ENCODE results near the gene EPHB1. TPM values are rescaled to one million over a fixed set of nuclear protein-coding genes. Genes with fewer than 3 reads are reported as not detected.
A peak's percentile ranks its signal among the peaks of the same experiment; 100 is the strongest.

The EPHB1 gene
- polyA plus RNA-seq, 1 donor = 3.7 TPM

DNA sequence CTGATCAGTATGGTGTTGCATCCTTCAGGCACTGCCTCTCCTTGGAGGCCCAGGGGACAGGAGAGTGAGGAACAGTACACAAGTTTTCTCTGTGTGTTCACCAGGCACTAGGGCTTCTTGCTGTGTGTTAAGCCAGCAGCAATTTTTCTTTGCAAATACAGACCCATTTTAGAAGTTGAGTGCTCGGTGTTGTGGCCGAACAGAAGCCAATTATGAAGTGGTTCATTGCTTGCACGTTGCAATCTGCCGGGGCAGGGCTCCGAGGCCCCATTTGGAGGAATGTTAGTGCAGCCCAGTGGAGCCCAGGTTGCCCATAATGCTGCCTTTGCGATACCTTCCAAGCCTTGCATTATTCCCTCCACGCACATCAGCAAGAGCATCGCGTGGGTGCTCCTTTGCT lies 51.0 kb downstream of the EPHB1 start:
- DNase-seq = no peak
- no peak overlapping the region for H3K27ac ChIP-seq (ENCODE audit: low read length)

DNA sequence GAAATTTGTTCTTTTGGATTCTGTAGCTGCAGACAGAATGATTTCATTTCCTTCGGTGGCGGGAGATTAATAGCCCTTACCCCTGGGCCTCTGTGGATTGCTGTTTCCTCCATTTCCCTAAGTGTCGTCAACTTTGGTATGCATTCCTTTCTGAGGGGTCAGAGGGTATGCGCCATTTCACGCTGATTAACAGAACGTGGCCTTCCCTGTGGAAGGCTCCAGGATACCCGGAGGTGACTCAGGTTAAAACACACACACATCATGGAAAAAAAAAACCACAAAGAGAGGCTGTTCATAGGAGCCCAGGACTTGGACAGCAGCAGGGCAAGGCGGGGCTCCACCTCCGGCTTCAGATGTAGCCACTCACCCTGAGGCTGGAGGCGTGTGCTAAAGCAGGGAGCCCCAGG lies 51.9 kb downstream of the EPHB1 start:
- WGBS (ENCODE audit: insufficient coverage, low lambda C conversion rate) = no CpG with 5 or more reads among the region's 10 CpGs
- DNase-seq = peak; percentile 25 to 59

More for the DNA sequence above, 51.0 kb downstream of the EPHB1 start:
- Histone ChIP-seq H3K36me3 (ENCODE audit: control insufficient read depth, insufficient read depth, low read length) (no peaks in the 10 kb centered on the region), H3K4me1 (ENCODE audit: control insufficient read depth, insufficient read depth, low read length) (no peaks in the 10 kb centered on the region), H3K9me3 (ENCODE audit: control insufficient read depth, low read depth, low read length) (no peaks in the 10 kb centered on the region), H3K4me3 (ENCODE audit: low read length) (no peak overlapping the region), H3K27me3 (ENCODE audit: control insufficient read depth, insufficient read depth, low read length) (no peaks in the 10 kb centered on the region)
- no CpG with 5 or more reads among the region's 9 CpGs for WGBS (ENCODE audit: insufficient coverage, low lambda C conversion rate)

DNA sequence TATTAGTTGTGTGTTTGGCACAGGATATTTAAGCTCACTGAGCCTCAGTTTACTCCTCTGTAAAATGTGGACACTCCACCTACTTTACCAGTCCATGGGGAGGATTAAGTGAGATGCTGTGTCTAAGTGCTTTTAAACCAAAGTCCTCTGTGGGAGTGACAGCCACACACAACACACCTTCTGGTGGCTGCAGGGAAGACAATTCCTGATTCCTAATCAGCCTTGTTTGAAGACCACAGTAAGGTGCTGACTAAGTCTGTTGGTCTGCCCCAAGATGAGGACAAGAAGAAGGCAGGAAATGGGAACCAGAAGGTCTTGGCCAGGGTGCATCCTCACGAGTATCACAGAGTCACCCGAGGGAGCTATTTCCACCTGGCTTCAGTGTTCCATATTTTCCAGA lies 52.3 kb downstream of the EPHB1 start:
- Histone ChIP-seq H3K27me3 (ENCODE audit: control insufficient read depth, insufficient read depth, low read length) (no peaks in the 10 kb centered on the region), H3K36me3 (ENCODE audit: control insufficient read depth, insufficient read depth, low read length) (no peaks in the 10 kb centered on the region), H3K9me3 (ENCODE audit: control insufficient read depth, low read depth, low read length) (no peaks in the 10 kb centered on the region), H3K4me1 (ENCODE audit: control insufficient read depth, insufficient read depth, low read length) (no peaks in the 10 kb centered on the region), H3K4me3 (ENCODE audit: low read length) (no peak overlapping the region), H3K27ac (ENCODE audit: low read length) (no peak overlapping the region)
- no peak for DNase-seq
- no CpG with 5 or more reads among the region's 2 CpGs for WGBS (ENCODE audit: insufficient coverage, low lambda C conversion rate)

More for the DNA sequence above, 51.9 kb downstream of the EPHB1 start:
- H3K4me1 ChIP-seq (ENCODE audit: control insufficient read depth, insufficient read depth, low read length) = no peaks in the 10 kb centered on the region
- H3K36me3 ChIP-seq (ENCODE audit: control insufficient read depth, insufficient read depth, low read length) = no peaks in the 10 kb centered on the region
- H3K9me3 ChIP-seq (ENCODE audit: control insufficient read depth, low read depth, low read length) = no peaks in the 10 kb centered on the region
- no peak overlapping the region for H3K27ac ChIP-seq (ENCODE audit: low read length)
- no peak overlapping the region for H3K4me3 ChIP-seq (ENCODE audit: low read length)
- H3K27me3 ChIP-seq (ENCODE audit: control insufficient read depth, insufficient read depth, low read length) = no peaks in the 10 kb centered on the region

DNA sequence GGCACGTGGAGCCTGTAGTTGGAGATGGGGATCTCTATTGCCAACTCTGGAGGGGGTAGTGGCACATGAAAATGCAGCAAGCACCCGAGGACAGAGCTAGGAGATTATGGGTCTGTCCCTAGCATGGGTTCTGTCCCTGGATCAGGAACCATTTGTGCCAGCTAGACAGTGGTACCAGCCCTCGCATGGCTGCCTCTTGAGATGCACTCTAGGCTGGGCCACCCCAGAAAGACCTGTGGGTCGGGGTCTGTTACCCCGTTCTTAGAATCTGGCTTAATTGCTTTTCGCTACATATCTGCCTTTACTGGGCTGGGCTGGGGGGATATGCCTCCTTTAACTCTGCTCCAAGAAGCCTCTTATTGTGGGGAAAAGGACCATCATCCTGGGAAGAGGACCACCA lies 54.5 kb downstream of the EPHB1 start:
- no peak for DNase-seq
- Histone ChIP-seq H3K9me3 (ENCODE audit: control insufficient read depth, low read depth, low read length) (no peaks in the 10 kb centered on the region), H3K27me3 (ENCODE audit: control insufficient read depth, insufficient read depth, low read length) (no peaks in the 10 kb centered on the region), H3K27ac (ENCODE audit: low read length) (no peak overlapping the region), H3K4me3 (ENCODE audit: low read length) (no peak overlapping the region), H3K4me1 (ENCODE audit: control insufficient read depth, insufficient read depth, low read length) (no peaks in the 10 kb centered on the region), H3K36me3 (ENCODE audit: control insufficient read depth, insufficient read depth, low read length) (no peaks in the 10 kb centered on the region)
- no CpG with 5 or more reads among the region's 6 CpGs for WGBS (ENCODE audit: insufficient coverage, low lambda C conversion rate)

DNA sequence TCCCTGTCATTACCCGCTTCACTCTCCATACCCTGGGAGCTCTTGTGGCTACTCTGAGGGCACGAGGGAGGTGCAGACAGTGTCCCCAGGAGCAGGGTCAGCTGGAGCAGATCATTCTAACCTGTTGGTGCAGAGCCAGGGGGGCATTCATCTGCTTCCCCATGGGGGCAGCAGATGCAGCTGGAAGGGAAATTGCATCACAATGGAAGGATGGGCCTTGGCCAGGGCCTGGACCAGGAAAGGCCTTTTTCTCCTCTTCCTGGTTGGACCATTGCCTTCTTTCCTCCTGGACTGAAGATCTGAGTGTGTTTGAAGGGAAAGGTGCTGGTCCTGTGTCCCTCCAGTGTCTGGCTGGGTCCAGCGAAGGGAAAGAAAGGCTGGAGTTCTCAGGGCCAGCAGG lies 55.7 kb downstream of the EPHB1 start:
- H3K4me1 ChIP-seq (ENCODE audit: control insufficient read depth, insufficient read depth, low read length) = no peaks in the 10 kb centered on the region
- no peaks in the 10 kb centered on the region for H3K9me3 ChIP-seq (ENCODE audit: control insufficient read depth, low read depth, low read length)
- DNase-seq = no peak
- H3K27ac ChIP-seq (ENCODE audit: low read length) = no peak overlapping the region
- no peak overlapping the region for H3K4me3 ChIP-seq (ENCODE audit: low read length)
- no CpG with 5 or more reads among the region's 3 CpGs for WGBS (ENCODE audit: insufficient coverage, low lambda C conversion rate)
- no peaks in the 10 kb centered on the region for H3K36me3 ChIP-seq (ENCODE audit: control insufficient read depth, insufficient read depth, low read length)
- no peaks in the 10 kb centered on the region for H3K27me3 ChIP-seq (ENCODE audit: control insufficient read depth, insufficient read depth, low read length)

DNA sequence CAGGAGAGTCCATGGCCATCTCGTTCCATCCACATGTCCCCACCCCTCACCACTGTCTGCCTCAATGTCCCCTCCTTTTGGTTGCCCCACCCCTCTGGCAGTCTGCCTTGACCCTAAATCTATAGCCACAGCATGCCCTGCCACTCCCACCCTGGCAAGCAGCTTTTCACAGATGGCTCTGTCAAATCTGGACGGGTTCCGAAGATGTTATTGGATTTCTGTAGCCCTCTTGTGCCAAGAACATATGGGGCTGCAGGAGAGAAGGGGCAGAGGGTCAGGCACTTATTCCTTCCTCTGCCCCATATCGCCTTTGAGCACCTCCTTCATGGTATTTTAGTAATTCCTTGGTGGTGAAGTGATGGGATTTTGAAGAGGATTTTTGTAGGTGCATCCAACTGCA lies 57.1 kb downstream of the EPHB1 start:
- WGBS (ENCODE audit: insufficient coverage, low lambda C conversion rate) = no CpG with 5 or more reads among the region's 4 CpGs
- H3K9me3 ChIP-seq (ENCODE audit: control insufficient read depth, low read depth, low read length) = no peaks in the 10 kb centered on the region
- DNase-seq = no peak

DNA sequence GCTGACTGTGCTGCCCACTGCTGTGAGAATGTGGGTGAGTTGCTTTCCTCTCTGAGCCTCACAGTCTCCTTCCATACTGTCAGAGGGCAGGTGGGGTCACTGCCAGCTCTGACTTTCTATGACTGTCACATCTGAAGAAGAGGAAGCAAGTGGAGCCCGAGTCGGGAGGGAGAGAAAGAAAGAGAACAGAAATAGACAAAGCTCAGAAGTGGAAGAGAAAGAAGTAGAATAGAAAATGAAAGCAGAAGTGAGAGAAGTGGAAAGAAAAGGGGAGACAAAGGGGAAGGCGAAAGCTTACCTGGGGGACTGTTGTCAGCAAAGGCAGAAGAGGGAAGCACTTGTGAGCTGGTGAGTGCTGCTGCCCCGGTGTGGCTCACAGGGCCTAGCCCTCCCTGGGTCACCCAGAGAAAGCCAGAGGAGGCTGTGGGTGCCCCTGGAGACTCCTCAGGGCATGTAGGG lies 57.9 kb downstream of the EPHB1 start:
- no peak for DNase-seq
- no peaks in the 10 kb centered on the region for H3K27me3 ChIP-seq (ENCODE audit: control insufficient read depth, insufficient read depth, low read length)
- no peaks in the 10 kb centered on the region for H3K4me1 ChIP-seq (ENCODE audit: control insufficient read depth, insufficient read depth, low read length)
- H3K27ac ChIP-seq (ENCODE audit: low read length) = no peak overlapping the region
- H3K4me3 ChIP-seq (ENCODE audit: low read length) = no peak overlapping the region
- 80% methylated on average over 3 of the region's 4 CpGs for WGBS (ENCODE audit: insufficient coverage, low lambda C conversion rate)
- H3K36me3 ChIP-seq (ENCODE audit: control insufficient read depth, insufficient read depth, low read length) = no peaks in the 10 kb centered on the region
- H3K9me3 ChIP-seq (ENCODE audit: control insufficient read depth, low read depth, low read length) = no peaks in the 10 kb centered on the region

More for the DNA sequence above, 57.1 kb downstream of the EPHB1 start:
- H3K36me3 ChIP-seq (ENCODE audit: control insufficient read depth, insufficient read depth, low read length) = no peaks in the 10 kb centered on the region
- H3K27me3 ChIP-seq (ENCODE audit: control insufficient read depth, insufficient read depth, low read length) = no peaks in the 10 kb centered on the region
- H3K4me1 ChIP-seq (ENCODE audit: control insufficient read depth, insufficient read depth, low read length) = no peaks in the 10 kb centered on the region
- H3K4me3 ChIP-seq (ENCODE audit: low read length) = no peak overlapping the region
- H3K27ac ChIP-seq (ENCODE audit: low read length) = no peak overlapping the region

DNA sequence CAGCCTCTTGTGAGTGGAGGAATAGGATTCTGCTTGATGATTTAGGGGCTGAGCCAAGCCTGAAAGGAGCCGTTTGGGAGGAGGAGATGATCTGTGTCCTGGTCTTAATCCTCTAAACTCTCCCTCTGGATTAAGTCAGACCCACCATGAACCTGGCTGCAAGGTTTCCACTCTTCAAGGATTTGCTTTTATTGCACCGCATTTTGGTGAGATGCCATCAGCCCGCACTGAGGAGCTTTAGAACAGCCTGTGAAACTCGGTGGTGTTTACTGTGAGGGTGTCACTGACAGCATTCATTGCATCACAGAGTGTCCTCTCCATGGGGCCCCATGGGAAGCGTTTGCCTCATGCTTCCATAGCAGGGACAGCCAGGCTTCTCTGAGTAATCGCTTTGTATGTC lies 59.2 kb downstream of the EPHB1 start:
- no peak overlapping the region for H3K27ac ChIP-seq (ENCODE audit: low read length)
- H3K4me3 ChIP-seq (ENCODE audit: low read length) = no peak overlapping the region
- H3K27me3 ChIP-seq (ENCODE audit: control insufficient read depth, insufficient read depth, low read length) = peaks cover 5% of the 10 kb centered on the region
- H3K9me3 ChIP-seq (ENCODE audit: control insufficient read depth, low read depth, low read length) = no peaks in the 10 kb centered on the region
- WGBS (ENCODE audit: insufficient coverage, low lambda C conversion rate) = 80% methylated on average over 1 of the region's 6 CpGs
- no peaks in the 10 kb centered on the region for H3K36me3 ChIP-seq (ENCODE audit: control insufficient read depth, insufficient read depth, low read length)
- no peaks in the 10 kb centered on the region for H3K4me1 ChIP-seq (ENCODE audit: control insufficient read depth, insufficient read depth, low read length)
- DNase-seq = no peak

DNA sequence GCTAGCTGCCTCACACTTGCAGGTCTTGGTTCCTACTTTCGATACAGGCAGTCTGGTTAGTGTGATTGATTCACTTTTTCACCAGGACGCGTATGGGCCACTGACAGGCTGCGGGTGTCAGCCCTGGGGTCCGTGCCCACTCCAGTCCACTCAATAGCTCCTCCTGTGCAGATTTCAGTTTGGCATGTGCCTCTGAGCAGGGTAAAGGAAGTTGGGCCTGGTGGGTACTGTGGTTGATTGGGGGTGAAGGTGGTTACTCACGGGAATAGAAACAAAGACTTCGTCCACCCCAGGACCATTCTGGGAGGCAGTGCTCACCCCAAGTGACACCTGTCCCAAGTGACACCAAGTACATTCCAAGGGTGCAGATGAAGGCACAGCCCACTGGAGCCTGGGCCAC lies 62.3 kb downstream of the EPHB1 start:
- Histone ChIP-seq H3K36me3 (ENCODE audit: control insufficient read depth, insufficient read depth, low read length) (no peaks in the 10 kb centered on the region), H3K4me3 (ENCODE audit: low read length) (no peak overlapping the region), H3K27ac (ENCODE audit: low read length) (no peak overlapping the region), H3K27me3 (ENCODE audit: control insufficient read depth, insufficient read depth, low read length) (peaks cover 6% of the 10 kb centered on the region), H3K9me3 (ENCODE audit: control insufficient read depth, low read depth, low read length) (no peaks in the 10 kb centered on the region), H3K4me1 (ENCODE audit: control insufficient read depth, insufficient read depth, low read length) (no peaks in the 10 kb centered on the region)
- DNase-seq = no peak
- WGBS (ENCODE audit: insufficient coverage, low lambda C conversion rate) = no CpG with 5 or more reads among the region's 7 CpGs

DNA sequence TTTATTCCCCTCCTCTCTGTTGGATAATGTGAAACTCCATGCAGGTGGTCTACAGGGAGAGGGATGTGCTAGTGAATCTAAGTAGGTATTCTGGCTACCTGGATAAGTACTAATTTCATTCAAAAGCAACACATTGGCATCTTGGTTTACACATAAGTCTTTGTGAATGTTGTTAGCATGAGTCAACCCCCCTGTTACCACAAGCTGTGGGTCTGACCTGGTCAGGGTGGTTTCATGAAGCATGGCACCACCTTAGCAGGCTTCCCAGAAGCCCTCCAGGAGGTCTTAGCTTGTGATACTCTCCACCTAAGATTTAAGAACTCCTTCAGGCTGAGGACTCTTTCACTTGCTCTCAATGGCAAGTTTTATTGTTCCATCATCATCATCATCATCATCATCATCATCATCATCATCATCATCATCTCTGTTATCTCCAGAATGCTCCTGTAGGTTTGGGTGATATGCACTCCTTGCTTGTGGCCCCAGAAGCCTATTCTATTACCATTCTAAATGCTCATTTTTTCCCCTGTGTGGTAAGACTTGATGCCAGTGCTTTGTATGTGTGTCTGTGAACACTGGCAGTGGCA lies 62.8 kb downstream of the EPHB1 start:
- no peak overlapping the region for H3K27ac ChIP-seq (ENCODE audit: low read length)
- H3K4me3 ChIP-seq (ENCODE audit: low read length) = no peak overlapping the region
- peaks cover 6% of the 10 kb centered on the region for H3K27me3 ChIP-seq (ENCODE audit: control insufficient read depth, insufficient read depth, low read length)
- no peaks in the 10 kb centered on the region for H3K36me3 ChIP-seq (ENCODE audit: control insufficient read depth, insufficient read depth, low read length)
- no peaks in the 10 kb centered on the region for H3K4me1 ChIP-seq (ENCODE audit: control insufficient read depth, insufficient read depth, low read length)
- no peak for DNase-seq
- H3K9me3 ChIP-seq (ENCODE audit: control insufficient read depth, low read depth, low read length) = no peaks in the 10 kb centered on the region

DNA sequence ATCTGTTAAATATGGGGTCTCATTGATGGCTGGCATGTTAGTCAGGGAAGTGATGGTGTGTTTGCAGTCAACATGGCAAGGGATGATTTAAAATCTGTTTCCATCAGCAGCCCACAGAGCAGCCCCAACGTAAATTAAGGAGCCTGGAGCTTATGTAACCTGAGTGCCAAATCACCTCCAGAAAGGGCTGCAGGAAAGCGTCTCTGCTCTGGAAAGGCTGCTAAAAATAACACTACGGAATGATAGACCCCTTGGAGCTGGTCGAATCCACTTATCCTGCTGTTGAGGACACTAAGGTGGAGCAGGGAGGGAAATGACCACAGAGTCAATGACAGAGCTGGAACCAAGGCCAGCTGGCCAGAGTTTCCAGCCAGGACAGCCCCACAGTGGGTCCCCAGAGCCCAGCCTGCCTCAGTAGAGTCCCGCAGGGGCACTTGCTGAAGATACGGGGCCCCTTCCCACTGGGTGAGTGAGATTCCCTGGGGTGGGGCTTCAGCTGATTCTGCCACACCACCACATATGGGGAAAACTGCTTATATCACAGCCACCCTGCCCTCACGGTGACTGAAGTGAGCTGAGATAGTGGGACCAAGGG lies 63.5 kb downstream of the EPHB1 start:
- no peaks in the 10 kb centered on the region for H3K4me1 ChIP-seq (ENCODE audit: control insufficient read depth, insufficient read depth, low read length)
- H3K9me3 ChIP-seq (ENCODE audit: control insufficient read depth, low read depth, low read length) = no peaks in the 10 kb centered on the region
- no peak overlapping the region for H3K27ac ChIP-seq (ENCODE audit: low read length)
- WGBS (ENCODE audit: insufficient coverage, low lambda C conversion rate) = no CpG with 5 or more reads among the region's 7 CpGs
- no peak for DNase-seq
- no peaks in the 10 kb centered on the region for H3K36me3 ChIP-seq (ENCODE audit: control insufficient read depth, insufficient read depth, low read length)
- H3K4me3 ChIP-seq (ENCODE audit: low read length) = no peak overlapping the region
- peaks cover 6% of the 10 kb centered on the region for H3K27me3 ChIP-seq (ENCODE audit: control insufficient read depth, insufficient read depth, low read length)
